Activated naive CD8-positive, alpha-beta T cell treated with anti-CD3 and anti-CD28 coated beads for 36 hours (primary cell): ENCODE data around the gene RBP3. TPM values are rescaled to one million over a fixed set of nuclear protein-coding genes. Genes with fewer than 3 reads are reported as not detected.
A peak's percentile ranks its signal among the peaks of the same experiment; 100 is the strongest.
"Not testable (repeated sequence)": the region's sequence is repeated elsewhere in the genome, so short reads cannot be mapped to it uniquely, and the experiment has no call there.

ENCODE experiments used
- DNase-seq: peaks from one replicate; pipeline ENCODE4 v3.0.0; 2021
- H3K27ac Mint-ChIP-seq: one replicate; pipeline ENCODE4 v1.8.0; 2022; ENCODE audit warnings: mild to moderate bottlenecking, moderate library complexity, mixed read lengths
- H3K27me3 Mint-ChIP-seq: one replicate; pipeline ENCODE4 v1.8.0; 2022; ENCODE audit warnings: mild to moderate bottlenecking, mixed read lengths
- H3K36me3 Mint-ChIP-seq: one replicate; pipeline ENCODE4 v1.8.0; 2021; ENCODE audit warnings: mild to moderate bottlenecking, mixed read lengths
- H3K4me1 Mint-ChIP-seq: one replicate; pipeline ENCODE4 v1.8.0; 2021; ENCODE audit warnings: mixed read lengths
- H3K4me3 Mint-ChIP-seq: one replicate; pipeline ENCODE4 v1.8.0; 2022; ENCODE audit warnings: mild to moderate bottlenecking, moderate library complexity, mixed read lengths
- H3K9me3 Mint-ChIP-seq: one replicate; pipeline ENCODE4 v1.8.0; 2022; ENCODE audit warnings: mixed read lengths
- total RNA-seq, 2 experiments: library from RNA; stranded (reverse); gene quantifications; one replicate each; pipeline ENCODE4 v1.2.3, GENCODE V29; 2021

The RBP3 gene
- total RNA-seq, 2 experiments from 2014 or later: not detected

GRCh38 chr10:47379445-47379785, 31.3 kb downstream of the RBP3 start:
- Mint-ChIP-seq H3K4me1 (peaks cover 7% of the 10 kb centered on the region), H3K27ac (no peak overlapping the region), H3K9me3 (no peaks in the 10 kb centered on the region), H3K36me3 (no peaks in the 10 kb centered on the region), H3K4me3 (no peak overlapping the region), H3K27me3 (peaks cover 76% of the 10 kb centered on the region)
- no peak for DNase-seq

- peaks cover 9% of the 10 kb centered on the region for H3K4me1 Mint-ChIP-seq
- DNase-seq: no peak
- H3K4me3 Mint-ChIP-seq: no peak overlapping the region
- H3K27me3 Mint-ChIP-seq: peaks cover 78% of the 10 kb centered on the region
- H3K27ac Mint-ChIP-seq: no peak overlapping the region
- no peaks in the 10 kb centered on the region for H3K36me3 Mint-ChIP-seq
- no peaks in the 10 kb centered on the region for H3K9me3 Mint-ChIP-seq
These were observed 31.7 kb downstream of the RBP3 start for GRCh38 chr10:47379901-47380300.

GRCh38 chr10:47380341-47381102, 32.4 kb downstream of the RBP3 start:
- H3K4me1 Mint-ChIP-seq: peaks cover 10% of the 10 kb centered on the region
- no peak overlapping the region for H3K4me3 Mint-ChIP-seq
- peaks cover 82% of the 10 kb centered on the region for H3K27me3 Mint-ChIP-seq
- H3K9me3 Mint-ChIP-seq: peaks cover 2% of the 10 kb centered on the region
- no peak overlapping the region for H3K27ac Mint-ChIP-seq
- DNase-seq: no peak
- no peaks in the 10 kb centered on the region for H3K36me3 Mint-ChIP-seq

GRCh38 chr10:47381103-47381395, 32.9 kb downstream of the RBP3 start:
- DNase-seq: no peak
- peaks cover 2% of the 10 kb centered on the region for H3K9me3 Mint-ChIP-seq
- peaks cover 10% of the 10 kb centered on the region for H3K4me1 Mint-ChIP-seq
- peaks cover 84% of the 10 kb centered on the region for H3K27me3 Mint-ChIP-seq
- no peak overlapping the region for H3K27ac Mint-ChIP-seq
- no peak overlapping the region for H3K4me3 Mint-ChIP-seq
- H3K36me3 Mint-ChIP-seq: no peaks in the 10 kb centered on the region

- H3K36me3 Mint-ChIP-seq: no peaks in the 10 kb centered on the region
- H3K4me3 Mint-ChIP-seq: no peak overlapping the region
- no peak for DNase-seq
- H3K4me1 Mint-ChIP-seq: peaks cover 10% of the 10 kb centered on the region
- no peak overlapping the region for H3K27ac Mint-ChIP-seq
- peaks cover 83% of the 10 kb centered on the region for H3K27me3 Mint-ChIP-seq
- H3K9me3 Mint-ChIP-seq: peaks cover 2% of the 10 kb centered on the region
These were observed 33.5 kb downstream of the RBP3 start for GRCh38 chr10:47381427-47382379.

- peaks cover 7% of the 10 kb centered on the region for H3K9me3 Mint-ChIP-seq
- peaks cover 10% of the 10 kb centered on the region for H3K4me1 Mint-ChIP-seq
- H3K27me3 Mint-ChIP-seq: peaks cover 76% of the 10 kb centered on the region
- peak overlapping the region; percentile 77 for H3K4me3 Mint-ChIP-seq
- H3K36me3 Mint-ChIP-seq: peaks cover 2% of the 10 kb centered on the region
- DNase-seq: no peak
- H3K27ac Mint-ChIP-seq: peak overlapping the region; percentile 4
These were observed 35.3 kb downstream of the RBP3 start for GRCh38 chr10:47383261-47384147.

- Mint-ChIP-seq H3K27ac (peak within 1 kb of the TSS; percentile 4), H3K4me3 (peak within 1 kb of the TSS; percentile 85), H3K9me3 (peaks cover 7% of the 10 kb centered on the region), H3K4me1 (peaks cover 10% of the 10 kb centered on the region), H3K27me3 (peaks cover 68% of the 10 kb centered on the region), H3K36me3 (peaks cover 2% of the 10 kb centered on the region)
- DNase-seq: peak; percentile 85
These were observed 36.2 kb downstream of the RBP3 start, which contains the start of gene ZNF488 for GRCh38 chr10:47384148-47384921. ZNF488 (minus strand) TSS chr10:47384293; CDS start chr10:47368829, 15,464 bp downstream.

GRCh38 chr10:47386104-47386503, 37.9 kb downstream of the RBP3 start:
- H3K9me3 Mint-ChIP-seq, DNase-seq, H3K36me3 Mint-ChIP-seq, H3K27ac Mint-ChIP-seq, H3K4me3 Mint-ChIP-seq: not testable (repeated sequence)
- Mint-ChIP-seq H3K27me3 (peaks cover 54% of the 10 kb centered on the region), H3K4me1 (peaks cover 10% of the 10 kb centered on the region)

GRCh38 chr10:47388879-47389278, 40.7 kb downstream of the RBP3 start:
- H3K36me3 Mint-ChIP-seq: peaks cover 2% of the 10 kb centered on the region
- peaks cover 4% of the 10 kb centered on the region for H3K4me1 Mint-ChIP-seq
- no peak overlapping the region for H3K4me3 Mint-ChIP-seq
- DNase-seq: no peak
- peaks cover 7% of the 10 kb centered on the region for H3K9me3 Mint-ChIP-seq
- peaks cover 35% of the 10 kb centered on the region for H3K27me3 Mint-ChIP-seq
- H3K27ac Mint-ChIP-seq: no peak overlapping the region

- H3K27ac Mint-ChIP-seq: no peak overlapping the region
- peaks cover 2% of the 10 kb centered on the region for H3K36me3 Mint-ChIP-seq
- DNase-seq: no peak
- H3K4me3 Mint-ChIP-seq: no peak overlapping the region
- peaks cover 4% of the 10 kb centered on the region for H3K4me1 Mint-ChIP-seq
- H3K27me3 Mint-ChIP-seq: peaks cover 37% of the 10 kb centered on the region
- H3K9me3 Mint-ChIP-seq: peaks cover 7% of the 10 kb centered on the region
These were observed 41.5 kb downstream of the RBP3 start for GRCh38 chr10:47389619-47390018.

- no peak overlapping the region for H3K4me3 Mint-ChIP-seq
- DNase-seq: no peak
- no peaks in the 10 kb centered on the region for H3K4me1 Mint-ChIP-seq
- H3K27me3 Mint-ChIP-seq: peaks cover 30% of the 10 kb centered on the region
- H3K27ac Mint-ChIP-seq: no peak overlapping the region
- H3K9me3 Mint-ChIP-seq: no peaks in the 10 kb centered on the region
- no peaks in the 10 kb centered on the region for H3K36me3 Mint-ChIP-seq
These were observed 48.2 kb downstream of the RBP3 start for GRCh38 chr10:47396311-47396717.

- no peaks in the 10 kb centered on the region for H3K36me3 Mint-ChIP-seq
- H3K27ac Mint-ChIP-seq: no peak overlapping the region
- no peaks in the 10 kb centered on the region for H3K4me1 Mint-ChIP-seq
- no peak for DNase-seq
- H3K27me3 Mint-ChIP-seq: peaks cover 30% of the 10 kb centered on the region
- H3K9me3 Mint-ChIP-seq: no peaks in the 10 kb centered on the region
- H3K4me3 Mint-ChIP-seq: no peak overlapping the region
These were observed 49.1 kb downstream of the RBP3 start for GRCh38 chr10:47397256-47397655.

GRCh38 chr10:47400251-47400650, 52.1 kb downstream of the RBP3 start:
- no peak overlapping the region for H3K27ac Mint-ChIP-seq
- no peak overlapping the region for H3K4me3 Mint-ChIP-seq
- H3K36me3 Mint-ChIP-seq: no peaks in the 10 kb centered on the region
- H3K4me1 Mint-ChIP-seq: no peaks in the 10 kb centered on the region
- no peak for DNase-seq
- no peaks in the 10 kb centered on the region for H3K9me3 Mint-ChIP-seq
- H3K27me3 Mint-ChIP-seq: peaks cover 21% of the 10 kb centered on the region

GRCh38 chr10:47400786-47401185, 52.6 kb downstream of the RBP3 start:
- Mint-ChIP-seq H3K36me3 (no peaks in the 10 kb centered on the region), H3K27ac (no peak overlapping the region), H3K9me3 (no peaks in the 10 kb centered on the region), H3K4me1 (no peaks in the 10 kb centered on the region), H3K4me3 (no peak overlapping the region), H3K27me3 (peaks cover 16% of the 10 kb centered on the region)
- no peak for DNase-seq
